IMR-90 (cell line): ENCODE measurements around the gene CDH13.

ENCODE experiments used
- BHLHE40 ChIP-seq: fragments of 150-350 bp; IDR thresholded peaks from 2 replicates; pipeline ENCODE4 v1.6.1; 2016; ENCODE audit warnings: mild to moderate bottlenecking, low read depth, low read length
- CEBPB ChIP-seq: IDR thresholded peaks from 2 replicates; pipeline ENCODE4 v1.6.1; 2012; ENCODE audit warnings: low read depth, low read length, improper control_type of control experiment
- CHD1 ChIP-seq: IDR thresholded peaks from 2 replicates; pipeline ENCODE4 v1.6.1; 2012; ENCODE audit warnings: low read depth, low read length, improper control_type of control experiment
- MAFK ChIP-seq: IDR thresholded peaks from 2 replicates; pipeline ENCODE4 v1.6.1; 2012; ENCODE audit warnings: low read depth, low read length, improper control_type of control experiment
- MXI1 ChIP-seq: IDR thresholded peaks from 2 replicates; pipeline ENCODE4 v1.6.1; 2012; ENCODE audit warnings: low read depth, mild to moderate bottlenecking, low read length, moderate library complexity, borderline replicate concordance
- NFE2L2 ChIP-seq: fragments of 150-350 bp; IDR thresholded peaks from 2 replicates; pipeline ENCODE4 v1.6.1; 2016; ENCODE audit warnings: low read depth, mild to moderate bottlenecking, low read length
- POLR2A ChIP-seq: IDR thresholded peaks from 2 replicates; pipeline ENCODE4 v1.6.1; 2012; ENCODE audit warnings: mild to moderate bottlenecking, low read depth, low read length
- RAD21 ChIP-seq: IDR thresholded peaks from 2 replicates; pipeline ENCODE4 v1.6.1; 2012; ENCODE audit warnings: low read length, improper control_type of control experiment
- RFX5 ChIP-seq: IDR thresholded peaks from 2 replicates; pipeline ENCODE4 v1.8.0; 2012; ENCODE audit warnings: low read depth, mild to moderate bottlenecking, low read length, moderate library complexity
- SMC3 ChIP-seq: fragments of 150-350 bp; IDR thresholded peaks from 2 replicates; pipeline ENCODE4 v1.6.1; 2016; ENCODE audit warnings: low read depth, mild to moderate bottlenecking, antibody characterized with exemption, low read length, moderate library complexity
- TF ChIP-seq, protein P1 (sequence below): conservative IDR thresholded peaks from 2 replicates; pipeline ENCODE4 v1.5.1; 2012; ENCODE audit warnings: mild to moderate bottlenecking, low read depth, low read length, improper control_type of control experiment
- TF ChIP-seq, protein P2 (sequence below): fragments of 150-350 bp; IDR thresholded peaks from 2 replicates; pipeline ENCODE4 v1.6.1; 2016; ENCODE audit warnings: low read depth, mild to moderate bottlenecking, low read length, moderate library complexity, borderline replicate concordance
- TF ChIP-seq, protein P3 (sequence below): fragments of 150-350 bp; IDR thresholded peaks from 2 replicates; pipeline ENCODE4 v1.6.1; 2017; ENCODE audit warnings: mild to moderate bottlenecking, antibody characterized with exemption, low read length, low read depth

DNA sequence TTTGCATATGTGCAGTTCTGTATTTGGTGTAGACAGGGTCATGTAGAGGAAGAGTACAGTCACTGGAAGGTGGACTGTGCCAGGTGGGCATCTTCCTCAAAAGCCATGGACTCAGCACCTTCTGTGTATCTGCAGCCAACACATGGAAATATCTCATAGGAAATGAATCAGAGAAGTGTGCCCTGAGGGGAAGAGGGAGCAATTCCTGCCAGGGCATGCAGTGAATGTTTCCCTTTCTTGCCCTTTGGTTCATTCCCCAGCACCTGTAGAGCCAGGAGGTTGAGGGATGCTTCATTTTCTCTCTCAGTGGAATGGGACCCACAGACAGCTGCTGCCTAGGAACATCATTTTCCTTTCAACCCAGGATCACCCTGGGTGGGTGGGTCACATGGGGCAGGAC, 1034.9 kb downstream of the CDH13 start:
- TF ChIP-seq, protein P1, sequence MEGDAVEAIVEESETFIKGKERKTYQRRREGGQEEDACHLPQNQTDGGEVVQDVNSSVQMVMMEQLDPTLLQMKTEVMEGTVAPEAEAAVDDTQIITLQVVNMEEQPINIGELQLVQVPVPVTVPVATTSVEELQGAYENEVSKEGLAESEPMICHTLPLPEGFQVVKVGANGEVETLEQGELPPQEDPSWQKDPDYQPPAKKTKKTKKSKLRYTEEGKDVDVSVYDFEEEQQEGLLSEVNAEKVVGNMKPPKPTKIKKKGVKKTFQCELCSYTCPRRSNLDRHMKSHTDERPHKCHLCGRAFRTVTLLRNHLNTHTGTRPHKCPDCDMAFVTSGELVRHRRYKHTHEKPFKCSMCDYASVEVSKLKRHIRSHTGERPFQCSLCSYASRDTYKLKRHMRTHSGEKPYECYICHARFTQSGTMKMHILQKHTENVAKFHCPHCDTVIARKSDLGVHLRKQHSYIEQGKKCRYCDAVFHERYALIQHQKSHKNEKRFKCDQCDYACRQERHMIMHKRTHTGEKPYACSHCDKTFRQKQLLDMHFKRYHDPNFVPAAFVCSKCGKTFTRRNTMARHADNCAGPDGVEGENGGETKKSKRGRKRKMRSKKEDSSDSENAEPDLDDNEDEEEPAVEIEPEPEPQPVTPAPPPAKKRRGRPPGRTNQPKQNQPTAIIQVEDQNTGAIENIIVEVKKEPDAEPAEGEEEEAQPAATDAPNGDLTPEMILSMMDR: no peak
- TF ChIP-seq RAD21 (no peak), MAFK (no peak), POLR2A (no peak), MXI1 (no peak), RFX5 (no peak), NFE2L2 (no peak), SMC3 (no peak), BHLHE40 (no peak), CHD1 (no peak), CEBPB (no peak)
- TF ChIP-seq, protein P2, sequence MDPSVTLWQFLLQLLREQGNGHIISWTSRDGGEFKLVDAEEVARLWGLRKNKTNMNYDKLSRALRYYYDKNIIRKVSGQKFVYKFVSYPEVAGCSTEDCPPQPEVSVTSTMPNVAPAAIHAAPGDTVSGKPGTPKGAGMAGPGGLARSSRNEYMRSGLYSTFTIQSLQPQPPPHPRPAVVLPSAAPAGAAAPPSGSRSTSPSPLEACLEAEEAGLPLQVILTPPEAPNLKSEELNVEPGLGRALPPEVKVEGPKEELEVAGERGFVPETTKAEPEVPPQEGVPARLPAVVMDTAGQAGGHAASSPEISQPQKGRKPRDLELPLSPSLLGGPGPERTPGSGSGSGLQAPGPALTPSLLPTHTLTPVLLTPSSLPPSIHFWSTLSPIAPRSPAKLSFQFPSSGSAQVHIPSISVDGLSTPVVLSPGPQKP: no peak
- TF ChIP-seq, protein P3, sequence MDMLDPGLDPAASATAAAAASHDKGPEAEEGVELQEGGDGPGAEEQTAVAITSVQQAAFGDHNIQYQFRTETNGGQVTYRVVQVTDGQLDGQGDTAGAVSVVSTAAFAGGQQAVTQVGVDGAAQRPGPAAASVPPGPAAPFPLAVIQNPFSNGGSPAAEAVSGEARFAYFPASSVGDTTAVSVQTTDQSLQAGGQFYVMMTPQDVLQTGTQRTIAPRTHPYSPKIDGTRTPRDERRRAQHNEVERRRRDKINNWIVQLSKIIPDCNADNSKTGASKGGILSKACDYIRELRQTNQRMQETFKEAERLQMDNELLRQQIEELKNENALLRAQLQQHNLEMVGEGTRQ: no peak
